Tibial artery (tissue), 4 donors: ENCODE results near the gene CREB3L1.

Experiments
- DNase-seq, 2 donors: peaks; one replicate each; pipeline ENCODE4 v3.0.0-alpha.2; 2019
- H3K27ac ChIP-seq, 2 donors: fragments of 200-600 bp; sonication (generic) in 1 of 2; 1 replicate in 1 of 2; 2 replicates in 1 of 2; pipeline ENCODE4 v1.5.1; 2018 to 2019; ENCODE audit warnings: mild to moderate bottlenecking in 1 of 2
- H3K27me3 ChIP-seq, 2 donors: fragments of 200-600 bp; sonication (generic) in 1 of 2; one replicate each; pipeline versions ENCODE4 v1.5.1 to v1.6.0; 2016 to 2019
- H3K36me3 ChIP-seq, 3 donors: fragments of 200-600 bp; sonication (generic) in 2 of 3; one replicate each; pipeline ENCODE4 v1.5.1; 2016 to 2019; ENCODE audit warnings: mild to moderate bottlenecking in 2 of 3
- H3K4me1 ChIP-seq, 4 donors: fragments of 200-600 bp; sonication (generic) in 2 of 4; 1 replicate in 3 of 4; 2 replicates in 1 of 4; pipeline ENCODE4 v1.5.1; 2016 to 2019
- H3K4me3 ChIP-seq, 2 donors: fragments of 200-600 bp; sonication (generic) in 1 of 2; 1 replicate in 1 of 2; 2 replicates in 1 of 2; pipeline ENCODE4 v1.5.1; 2018 to 2019; ENCODE audit warnings: mild to moderate bottlenecking in 2 of 2
- H3K9me3 ChIP-seq, 3 donors: fragments of 200-600 bp; sonication (generic) in 1 of 3; one replicate each; pipeline ENCODE4 v1.5.1; 2016 to 2019
- intact Hi-C: fragments of 100-400 bp; cut with DNase I; formaldehyde crosslinking; loops from one replicate; pipeline ENCODE4 v1.15.0; 2023; ENCODE audit warnings: low total_unique reads
- TF ChIP-seq, protein P1 (sequence below), 2 experiments: fragments of 200-600 bp in 1 of 2; fragments of 450-650 bp in 1 of 2; IDR thresholded peaks; one replicate each; pipeline ENCODE4 v1.5.1; 2017 to 2019; ENCODE audit warnings: antibody characterized with exemption in 2 of 2, mild to moderate bottlenecking in 1 of 2, moderate library complexity in 1 of 2

The CREB3L1 gene

DNA sequence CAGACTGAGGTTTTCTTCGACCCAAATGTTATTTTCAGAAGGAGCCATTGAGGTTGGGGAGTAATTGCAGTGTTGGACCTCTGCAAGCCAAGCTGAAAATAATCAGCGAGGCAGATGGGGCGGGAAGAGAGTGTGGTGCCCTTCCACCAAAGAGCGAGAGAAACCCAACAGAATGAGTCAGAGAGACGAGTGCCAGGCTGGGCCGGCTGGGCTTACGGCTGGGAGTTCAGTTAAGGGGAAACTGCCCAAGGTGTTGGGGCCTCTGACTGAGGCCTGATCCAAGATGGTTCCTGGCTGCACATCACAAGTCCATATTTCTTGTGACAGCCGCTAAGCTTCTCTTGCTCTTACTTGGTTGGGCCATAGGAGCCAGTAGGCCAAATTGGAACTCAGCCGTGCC, 30.4 kb upstream of the CREB3L1 start:
- no peak overlapping the region for H3K27ac ChIP-seq
- H3K4me1 ChIP-seq = peaks cover 0 to 12% (median 4%) of the 10 kb centered on the region in 4 donors
- H3K4me3 ChIP-seq = no peak overlapping the region
- intact Hi-C loops = no loop called here
- H3K36me3 ChIP-seq = no peaks in the 10 kb centered on the region
- TF ChIP-seq, protein P1, sequence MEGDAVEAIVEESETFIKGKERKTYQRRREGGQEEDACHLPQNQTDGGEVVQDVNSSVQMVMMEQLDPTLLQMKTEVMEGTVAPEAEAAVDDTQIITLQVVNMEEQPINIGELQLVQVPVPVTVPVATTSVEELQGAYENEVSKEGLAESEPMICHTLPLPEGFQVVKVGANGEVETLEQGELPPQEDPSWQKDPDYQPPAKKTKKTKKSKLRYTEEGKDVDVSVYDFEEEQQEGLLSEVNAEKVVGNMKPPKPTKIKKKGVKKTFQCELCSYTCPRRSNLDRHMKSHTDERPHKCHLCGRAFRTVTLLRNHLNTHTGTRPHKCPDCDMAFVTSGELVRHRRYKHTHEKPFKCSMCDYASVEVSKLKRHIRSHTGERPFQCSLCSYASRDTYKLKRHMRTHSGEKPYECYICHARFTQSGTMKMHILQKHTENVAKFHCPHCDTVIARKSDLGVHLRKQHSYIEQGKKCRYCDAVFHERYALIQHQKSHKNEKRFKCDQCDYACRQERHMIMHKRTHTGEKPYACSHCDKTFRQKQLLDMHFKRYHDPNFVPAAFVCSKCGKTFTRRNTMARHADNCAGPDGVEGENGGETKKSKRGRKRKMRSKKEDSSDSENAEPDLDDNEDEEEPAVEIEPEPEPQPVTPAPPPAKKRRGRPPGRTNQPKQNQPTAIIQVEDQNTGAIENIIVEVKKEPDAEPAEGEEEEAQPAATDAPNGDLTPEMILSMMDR (IDR thresholded peaks at IDR 0.05) = no peak
- H3K9me3 ChIP-seq = no peaks in the 10 kb centered on the region
- H3K27me3 ChIP-seq = no peaks in the 10 kb centered on the region
- no peak for DNase-seq

DNA sequence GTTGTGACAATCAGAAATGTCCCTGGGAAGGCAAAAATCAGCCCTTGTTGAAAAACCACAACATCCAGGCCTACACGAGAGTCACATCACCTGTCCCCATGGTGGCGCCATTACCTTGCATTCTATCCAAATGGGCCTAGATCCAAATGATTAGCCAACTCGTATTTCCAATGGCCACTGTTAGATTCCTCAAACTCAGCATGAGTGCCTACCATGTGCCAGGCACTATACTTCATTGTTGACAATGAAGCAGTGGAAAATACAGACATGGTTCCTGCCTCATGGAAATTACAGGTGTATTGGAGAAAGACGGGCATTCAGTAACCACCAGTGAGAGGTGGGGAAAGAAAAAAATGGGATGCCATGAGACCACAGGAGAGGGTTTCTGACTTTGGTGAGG, 29.8 kb upstream of the CREB3L1 start:
- H3K4me3 ChIP-seq = no peak overlapping the region
- TF ChIP-seq, protein P1 (IDR thresholded peaks at IDR 0.05) = no peak
- H3K9me3 ChIP-seq = no peaks in the 10 kb centered on the region
- intact Hi-C loops = no loop called here
- no peaks in the 10 kb centered on the region for H3K36me3 ChIP-seq
- no peaks in the 10 kb centered on the region for H3K27me3 ChIP-seq
- no peak for DNase-seq
- H3K4me1 ChIP-seq = peaks cover 0 to 10% (median 4%) of the 10 kb centered on the region in 4 donors
- H3K27ac ChIP-seq = no peak overlapping the region

DNA sequence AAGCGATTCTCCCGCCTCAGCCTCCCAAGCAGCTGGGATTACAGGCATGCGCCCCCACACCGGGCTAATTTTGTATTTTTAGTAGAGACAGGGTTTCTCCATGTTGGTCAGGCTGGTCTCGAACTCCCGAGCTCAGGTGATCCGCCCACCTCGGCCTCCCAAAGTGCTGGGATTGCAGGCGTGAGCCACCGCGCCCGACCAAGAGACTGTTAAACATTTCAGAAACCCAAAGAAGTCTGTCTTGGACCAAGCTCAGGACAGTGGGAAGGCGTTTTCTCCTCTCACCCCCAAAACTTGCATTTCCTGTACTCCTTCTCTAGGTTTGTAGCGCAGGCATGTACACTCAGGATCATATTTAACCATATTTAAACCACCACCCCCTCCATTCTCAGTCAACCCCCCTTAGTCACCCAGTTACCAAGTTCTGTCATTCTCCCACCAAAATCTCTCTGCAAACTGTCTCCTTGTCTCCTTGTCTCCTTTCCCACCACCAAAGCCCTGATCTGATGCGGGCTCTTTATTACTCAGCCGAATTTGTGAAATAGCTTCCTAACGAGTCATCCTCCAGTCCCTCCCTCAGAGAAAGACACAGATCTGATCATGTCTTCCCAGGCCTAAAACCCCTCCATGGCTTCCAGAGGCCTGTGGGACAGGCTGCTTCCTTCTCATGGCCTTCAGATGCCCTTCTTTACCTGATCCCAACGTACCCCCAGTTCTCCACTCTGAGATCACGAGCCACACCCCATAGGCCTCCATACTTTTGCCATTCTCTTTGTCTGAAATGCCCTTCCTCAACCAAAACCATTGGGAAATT, 29.0 kb upstream of the CREB3L1 start:
- DNase-seq = no peak
- H3K4me3 ChIP-seq = no peak overlapping the region
- intact Hi-C loops = no loop called here
- H3K4me1 ChIP-seq = peaks cover 0 to 5% (median 1%) of the 10 kb centered on the region in 4 donors
- TF ChIP-seq, protein P1 (IDR thresholded peaks at IDR 0.05) = no peak
- no peaks in the 10 kb centered on the region for H3K36me3 ChIP-seq
- H3K9me3 ChIP-seq = no peaks in the 10 kb centered on the region
- H3K27me3 ChIP-seq = no peaks in the 10 kb centered on the region
- no peak overlapping the region for H3K27ac ChIP-seq

DNA sequence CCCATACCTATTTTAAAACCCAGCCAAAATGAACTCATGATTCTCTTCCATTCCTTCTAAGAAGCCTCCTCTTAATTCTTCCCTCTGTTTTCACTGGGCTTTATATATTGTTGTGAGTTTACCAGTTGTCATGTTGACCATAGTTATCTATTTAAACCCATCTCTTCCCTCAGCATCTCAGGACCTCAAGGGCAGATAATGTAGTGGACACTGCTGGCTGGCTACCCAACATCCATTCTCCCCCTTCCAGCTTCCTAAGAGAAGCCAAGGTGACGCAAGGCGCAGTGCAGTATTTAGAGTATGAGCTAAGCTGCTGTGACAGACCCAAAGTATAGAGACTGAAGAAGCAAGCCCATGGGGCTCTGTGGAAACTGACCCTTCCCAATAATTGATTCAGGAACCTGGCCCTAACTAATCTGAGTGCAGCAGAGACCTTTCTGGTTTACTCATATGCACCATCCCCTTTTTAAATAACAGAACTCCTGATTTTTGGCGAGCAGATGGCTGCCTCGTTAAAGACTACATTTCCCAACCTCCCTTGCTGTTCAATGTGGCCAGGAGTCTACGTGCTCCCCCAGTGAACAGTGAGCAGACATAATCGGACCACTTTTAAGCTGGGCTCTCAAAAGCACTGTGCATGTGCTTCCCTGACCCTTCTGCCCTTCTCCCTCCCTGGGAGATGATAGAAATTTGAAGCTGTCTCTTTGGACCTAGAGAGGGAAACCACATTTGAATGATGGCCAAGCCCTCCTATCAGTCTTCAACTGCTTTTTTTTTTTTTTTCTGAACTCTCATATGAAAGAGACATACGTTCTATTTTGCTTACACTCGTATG, 28.1 kb upstream of the CREB3L1 start:
- no peak overlapping the region for H3K27ac ChIP-seq
- no peaks in the 10 kb centered on the region for H3K9me3 ChIP-seq
- H3K27me3 ChIP-seq = no peaks in the 10 kb centered on the region
- no peaks in the 10 kb centered on the region for H3K36me3 ChIP-seq
- intact Hi-C loops = no loop called here
- TF ChIP-seq, protein P1 (IDR thresholded peaks at IDR 0.05) = no peak
- peaks cover 0 to 5% (median 0%) of the 10 kb centered on the region in 4 donors for H3K4me1 ChIP-seq
- no peak for DNase-seq
- H3K4me3 ChIP-seq = no peak overlapping the region

DNA sequence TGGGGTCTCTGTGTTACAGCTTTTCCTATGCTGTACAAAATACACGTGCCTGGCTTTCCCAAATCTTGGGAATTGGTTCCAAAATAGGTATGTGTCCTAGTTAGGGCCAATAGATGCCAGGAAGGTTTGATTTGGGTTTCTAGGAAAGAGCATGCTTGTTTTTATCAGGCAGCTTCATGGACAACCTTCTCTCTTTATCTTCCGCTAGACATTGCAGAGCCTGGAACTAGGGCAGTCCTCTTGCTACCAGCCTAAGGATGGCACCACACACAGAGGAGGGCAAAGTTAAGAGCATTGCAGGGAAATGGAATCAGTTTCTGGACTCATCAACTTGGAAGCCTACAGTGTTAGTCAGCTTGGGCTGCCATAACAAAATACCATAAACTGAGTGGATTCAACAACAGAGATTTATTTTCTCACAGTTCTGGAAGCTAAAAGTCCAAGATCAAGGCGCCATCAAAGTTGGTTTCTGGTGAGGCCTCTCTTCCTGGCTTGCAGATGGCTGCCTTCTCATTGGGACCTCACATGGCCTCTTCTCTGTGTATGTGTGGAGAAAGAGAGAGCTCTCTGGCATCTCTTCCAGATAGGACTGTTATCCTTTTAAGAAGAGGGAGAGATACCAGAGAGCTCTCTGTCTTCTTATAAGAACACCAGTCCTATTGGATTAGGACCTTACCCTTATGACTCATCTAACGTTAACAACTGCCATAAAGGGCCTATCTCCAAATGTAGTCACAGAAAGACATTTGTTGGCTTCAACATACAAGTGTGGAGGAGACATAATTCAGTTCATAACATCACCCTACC, 27.3 kb upstream of the CREB3L1 start:
- no peak overlapping the region for H3K4me3 ChIP-seq
- no peaks in the 10 kb centered on the region for H3K36me3 ChIP-seq
- no peak overlapping the region for H3K27ac ChIP-seq
- intact Hi-C loops = no loop called here
- peaks cover 0 to 5% (median 0%) of the 10 kb centered on the region in 4 donors for H3K4me1 ChIP-seq
- no peaks in the 10 kb centered on the region for H3K27me3 ChIP-seq
- H3K9me3 ChIP-seq = no peaks in the 10 kb centered on the region
- TF ChIP-seq, protein P1 (IDR thresholded peaks at IDR 0.05) = no peak
- DNase-seq = no peak
